Duodenal mucosa (tissue), 2 donors: ENCODE measurements around the gene CDKN1C.

Experiments used
- H3K27ac ChIP-seq: one replicate; pipeline ENCODE4 v1.7.0; 2013; ENCODE audit warnings: low read depth, low read length
- H3K27me3 ChIP-seq, 2 donors: one replicate each; pipeline ENCODE4 v1.7.0; 2013; ENCODE audit warnings: low read length in 2 of 2, control low read depth in 1 of 2; ENCODE audit not compliant: insufficient read depth in 2 of 2, control insufficient read depth in 1 of 2
- H3K36me3 ChIP-seq, 2 donors: one replicate each; pipeline ENCODE4 v1.7.0; 2013; ENCODE audit warnings: low read length in 2 of 2, control low read depth in 1 of 2; ENCODE audit not compliant: insufficient read depth in 2 of 2, control insufficient read depth in 1 of 2
- H3K4me1 ChIP-seq, 2 donors: one replicate each; pipeline ENCODE4 v1.7.0; 2013; ENCODE audit warnings: low read length in 2 of 2, control low read depth in 1 of 2; ENCODE audit not compliant: insufficient read depth in 2 of 2, control insufficient read depth in 1 of 2
- H3K4me3 ChIP-seq, 2 donors: one replicate each; pipeline ENCODE4 v1.7.0; 2013; ENCODE audit warnings: low read length in 2 of 2, low read depth in 1 of 2
- H3K9ac ChIP-seq, 2 donors: one replicate each; pipeline ENCODE4 v1.7.0; 2013; ENCODE audit warnings: low read length in 2 of 2, low read depth in 1 of 2
- H3K9me3 ChIP-seq, 2 donors: one replicate each; pipeline ENCODE4 v1.7.0; 2013; ENCODE audit warnings: low read length in 2 of 2, control low read depth in 1 of 2; ENCODE audit not compliant: control insufficient read depth in 1 of 2

CDKN1C gene

DNA sequence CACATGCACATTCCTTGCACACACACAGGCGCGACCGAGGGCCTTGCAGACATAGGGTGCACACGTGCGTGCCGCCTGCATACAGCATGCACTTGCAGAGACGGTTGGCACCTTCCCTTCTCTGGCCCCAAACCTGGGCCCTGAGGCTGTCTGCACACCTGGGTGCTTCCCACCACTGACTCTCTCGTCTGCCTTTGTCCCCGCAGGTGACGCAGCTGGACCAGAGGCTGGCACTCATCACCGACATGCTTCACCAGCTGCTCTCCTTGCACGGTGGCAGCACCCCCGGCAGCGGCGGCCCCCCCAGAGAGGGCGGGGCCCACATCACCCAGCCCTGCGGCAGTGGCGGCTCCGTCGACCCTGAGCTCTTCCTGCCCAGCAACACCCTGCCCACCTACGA lies 38.0 kb downstream of the CDKN1C start:
- Histone ChIP-seq H3K9me3 (no peaks in the 10 kb centered on the region), H3K9ac (no peak overlapping the region), H3K36me3 (peaks cover 0 to 6% of the 10 kb centered on the region in 2 donors), H3K4me3 (no peak overlapping the region), H3K27ac (no peak overlapping the region), H3K27me3 (no peaks in the 10 kb centered on the region), H3K4me1 (no peaks in the 10 kb centered on the region)

GRCh38 chr11:2846470-2846869 lies 39.1 kb downstream of the CDKN1C start:
- no peak overlapping the region for H3K9ac ChIP-seq
- H3K9me3 ChIP-seq, result no peaks in the 10 kb centered on the region
- H3K4me1 ChIP-seq, result no peaks in the 10 kb centered on the region
- H3K36me3 ChIP-seq, result peaks cover 0 to 6% of the 10 kb centered on the region in 2 donors
- no peaks in the 10 kb centered on the region for H3K27me3 ChIP-seq
- H3K27ac ChIP-seq, result no peak overlapping the region
- no peak overlapping the region for H3K4me3 ChIP-seq

DNA sequence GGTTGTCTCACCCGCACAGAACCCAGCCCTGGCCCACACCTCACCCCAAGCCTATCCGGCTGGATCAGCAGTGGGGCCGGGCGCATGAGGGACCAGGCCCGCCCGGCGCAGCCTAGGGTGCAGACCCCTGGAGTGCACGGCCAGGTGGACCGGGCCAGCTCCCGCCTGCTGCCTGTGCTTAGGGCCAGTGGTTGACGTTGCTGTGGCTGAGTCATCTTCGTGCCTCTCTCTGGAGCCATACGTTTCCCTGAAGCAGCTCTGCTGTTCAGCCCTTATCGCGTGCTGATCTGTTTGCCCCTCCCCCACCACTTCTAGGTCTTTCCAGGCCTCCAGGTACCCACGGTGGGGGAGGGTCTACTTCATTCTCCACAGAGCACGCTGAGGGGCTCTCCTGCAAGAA lies 39.5 kb downstream of the CDKN1C start:
- Histone ChIP-seq H3K4me1 (no peaks in the 10 kb centered on the region), H3K27ac (no peak overlapping the region), H3K36me3 (peaks cover 0 to 6% of the 10 kb centered on the region in 2 donors), H3K4me3 (no peak overlapping the region), H3K9ac (no peak overlapping the region), H3K27me3 (no peaks in the 10 kb centered on the region), H3K9me3 (no peaks in the 10 kb centered on the region)

GRCh38 chr11:2844996-2845395 lies 40.6 kb downstream of the CDKN1C start:
- no peaks in the 10 kb centered on the region for H3K9me3 ChIP-seq
- no peak overlapping the region for H3K27ac ChIP-seq
- no peaks in the 10 kb centered on the region for H3K27me3 ChIP-seq
- no peak overlapping the region for H3K4me3 ChIP-seq
- no peaks in the 10 kb centered on the region for H3K4me1 ChIP-seq
- H3K36me3 ChIP-seq, result peaks cover 0 to 6% of the 10 kb centered on the region in 2 donors
- no peak overlapping the region for H3K9ac ChIP-seq

DNA sequence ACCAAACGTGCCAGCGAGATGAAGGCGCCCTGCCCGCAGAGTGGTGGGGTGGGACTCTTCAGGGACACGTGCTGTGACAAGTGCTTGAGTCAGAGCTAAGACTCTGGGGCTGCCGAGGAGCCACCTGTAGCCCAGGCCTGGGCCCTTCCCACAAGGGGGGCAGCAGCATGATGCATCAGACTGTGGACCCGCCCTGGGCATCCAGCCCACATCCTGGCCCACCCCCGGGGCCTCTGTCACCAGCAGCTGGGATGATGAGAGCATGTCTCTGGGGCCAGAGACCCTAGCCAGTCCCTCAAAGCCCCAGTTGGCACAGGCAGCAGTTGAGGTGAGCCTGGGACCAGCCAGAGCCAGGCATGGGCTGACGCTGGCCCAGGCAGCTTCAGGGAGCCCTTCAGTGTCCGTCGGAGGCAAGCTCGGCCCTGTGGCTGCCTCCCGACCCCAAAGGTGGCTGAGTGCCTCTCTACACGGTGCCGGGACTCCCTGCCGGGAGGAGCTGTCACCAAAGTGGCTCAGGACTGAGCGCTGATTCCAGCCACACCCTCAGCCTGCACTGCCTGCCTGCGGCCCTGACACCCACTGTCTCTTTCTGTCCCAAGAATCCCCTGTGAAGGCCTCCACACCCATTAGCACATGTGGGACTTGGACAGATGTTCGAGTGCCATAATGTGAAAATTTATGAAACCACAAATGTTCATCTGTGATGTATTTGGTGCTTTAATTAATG lies 41.3 kb downstream of the CDKN1C start:
- Histone ChIP-seq H3K9me3 (no peaks in the 10 kb centered on the region), H3K4me3 (no peak overlapping the region), H3K36me3 (peaks cover 0 to 6% of the 10 kb centered on the region in 2 donors), H3K4me1 (no peaks in the 10 kb centered on the region), H3K9ac (no peak overlapping the region), H3K27me3 (no peaks in the 10 kb centered on the region), H3K27ac (no peak overlapping the region)

GRCh38 chr11:2843551-2843950 lies 42.0 kb downstream of the CDKN1C start:
- H3K27me3 ChIP-seq, result no peaks in the 10 kb centered on the region

DNA sequence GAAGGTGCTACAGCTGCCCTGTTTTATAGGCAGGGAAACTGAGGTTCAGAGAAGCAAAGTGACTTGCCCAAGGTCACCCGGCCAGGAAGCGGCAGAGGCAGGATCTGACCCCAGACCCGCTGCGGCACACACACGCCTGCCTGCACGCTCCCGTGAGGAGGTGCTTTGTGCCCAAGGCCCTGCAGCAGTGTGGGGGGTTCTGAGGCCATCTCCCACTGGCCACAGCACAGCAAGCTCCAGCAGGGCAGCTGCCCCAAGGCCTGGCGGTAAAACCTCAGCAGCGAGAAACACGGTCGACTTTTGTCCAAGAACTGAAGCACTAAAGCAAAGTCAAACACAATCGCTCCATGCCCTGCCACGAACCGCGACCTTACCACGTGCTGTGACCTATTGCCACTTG lies 42.7 kb downstream of the CDKN1C start:
- Histone ChIP-seq H3K9ac (no peak overlapping the region), H3K9me3 (no peaks in the 10 kb centered on the region), H3K4me3 (no peak overlapping the region), H3K27me3 (no peaks in the 10 kb centered on the region), H3K27ac (no peak overlapping the region), H3K4me1 (no peaks in the 10 kb centered on the region), H3K36me3 (peaks cover 0 to 3% of the 10 kb centered on the region in 2 donors)

More at GRCh38 chr11:2843551-2843950, 42.0 kb downstream of the CDKN1C start:
- Histone ChIP-seq H3K9ac (no peak overlapping the region), H3K27ac (no peak overlapping the region), H3K4me3 (no peak overlapping the region), H3K36me3 (peaks cover 0 to 3% of the 10 kb centered on the region in 2 donors), H3K9me3 (no peaks in the 10 kb centered on the region), H3K4me1 (no peaks in the 10 kb centered on the region)

DNA sequence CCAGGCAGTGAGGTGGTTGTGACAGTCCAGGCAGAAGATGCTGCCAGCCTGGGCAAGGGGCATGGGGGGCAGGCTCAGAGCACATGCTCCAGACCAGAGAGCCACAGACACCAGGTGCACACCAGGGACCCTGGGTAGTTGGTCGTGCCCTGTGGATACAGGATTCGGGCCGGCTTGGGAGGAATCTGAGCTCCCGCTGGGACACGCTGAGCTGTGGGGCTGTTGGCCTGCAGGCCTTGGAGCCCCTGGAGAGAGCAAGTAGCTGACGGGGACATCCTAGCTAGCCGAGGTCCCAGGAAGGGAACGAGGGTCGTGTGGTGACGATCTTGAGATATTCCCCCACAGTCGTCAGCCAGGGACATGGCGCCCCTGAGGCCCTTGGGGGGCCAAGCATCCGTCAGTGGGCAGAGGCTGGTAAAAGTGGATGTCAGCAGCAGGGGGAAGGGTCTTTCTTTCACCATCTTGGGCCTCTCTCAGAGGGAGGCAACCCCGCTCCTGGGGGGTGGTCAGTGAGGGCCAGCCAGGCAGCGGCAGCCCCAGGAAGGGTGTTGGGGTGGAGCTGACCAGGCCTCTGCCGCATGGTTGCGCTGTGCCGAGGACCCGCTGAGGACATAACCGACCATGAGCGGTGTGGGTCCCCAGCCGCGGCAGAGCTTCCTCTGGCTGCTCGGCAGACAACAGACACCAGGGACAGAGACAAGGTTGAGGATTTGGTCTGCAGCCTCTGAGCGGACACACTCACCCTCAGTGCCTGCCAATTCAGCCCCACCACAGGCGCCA lies 44.0 kb downstream of the CDKN1C start:
- no peak overlapping the region for H3K9ac ChIP-seq
- H3K9me3 ChIP-seq, result no peaks in the 10 kb centered on the region
- H3K27me3 ChIP-seq, result no peaks in the 10 kb centered on the region
- no peak overlapping the region for H3K4me3 ChIP-seq
- no peaks in the 10 kb centered on the region for H3K4me1 ChIP-seq
- H3K36me3 ChIP-seq, result no peaks in the 10 kb centered on the region
- no peak overlapping the region for H3K27ac ChIP-seq

DNA sequence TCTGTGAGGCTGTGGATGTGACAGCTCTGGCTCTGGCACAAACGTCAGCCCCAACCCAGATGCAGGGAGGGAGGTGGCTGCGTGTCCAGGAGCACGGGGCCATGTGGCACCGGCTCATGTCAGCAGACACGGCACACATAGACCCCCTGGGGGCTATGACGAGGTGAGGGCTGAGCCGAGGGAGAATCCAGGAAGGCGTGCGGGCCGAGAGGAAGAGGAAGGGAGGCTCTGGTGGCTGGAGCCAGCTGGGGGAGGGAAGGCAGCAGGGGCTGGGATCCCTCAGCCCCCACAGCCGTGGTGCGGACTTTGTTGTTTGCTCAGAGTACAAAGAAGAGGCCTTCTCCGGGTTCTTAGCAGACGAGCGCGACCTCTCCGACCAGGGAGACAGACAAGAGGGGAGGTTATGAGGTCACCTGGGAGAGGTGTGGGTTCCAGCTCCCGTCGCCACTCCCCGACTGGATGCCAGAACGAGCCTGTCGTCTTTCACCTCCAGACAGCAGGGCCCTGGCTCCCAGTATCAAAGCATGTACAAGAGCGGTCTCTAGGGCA lies 46.1 kb downstream of the CDKN1C start:
- no peaks in the 10 kb centered on the region for H3K27me3 ChIP-seq
- H3K4me3 ChIP-seq, result no peak overlapping the region
- no peaks in the 10 kb centered on the region for H3K9me3 ChIP-seq
- H3K4me1 ChIP-seq, result no peaks in the 10 kb centered on the region
- no peak overlapping the region for H3K9ac ChIP-seq
- no peak overlapping the region for H3K27ac ChIP-seq
- no peaks in the 10 kb centered on the region for H3K36me3 ChIP-seq

GRCh38 chr11:2838676-2839294 lies 46.8 kb downstream of the CDKN1C start:
- H3K36me3 ChIP-seq, result no peaks in the 10 kb centered on the region
- H3K9ac ChIP-seq, result no peak overlapping the region
- no peaks in the 10 kb centered on the region for H3K9me3 ChIP-seq
- H3K27ac ChIP-seq, result no peak overlapping the region
- H3K4me3 ChIP-seq, result no peak overlapping the region
- H3K27me3 ChIP-seq, result no peaks in the 10 kb centered on the region
- H3K4me1 ChIP-seq, result no peaks in the 10 kb centered on the region
